ENCODE measurements around the gene EXOC1.

The EXOC1 gene

GRCh38 chr4:55874831-55875230 is 21.4 kb downstream of the EXOC1 start:
- Mint-ChIP-seq H3K27ac (no peak overlapping the region), H3K4me3 (no peak overlapping the region), H3K9me3 (no peaks in the 10 kb centered on the region), H3K36me3 (peaks cover 92% of the 10 kb centered on the region), H3K4me1 (no peaks in the 10 kb centered on the region)
- DNase-seq (ENCODE audit: low spot score in 2 of 2), result no peak
- ATAC-seq, result no peak

GRCh38 chr4:55876387-55876786 is 22.9 kb downstream of the EXOC1 start:
- ATAC-seq (no peak), DNase-seq (ENCODE audit: low spot score in 2 of 2) (no peak)
- no peaks in the 10 kb centered on the region for H3K9me3 Mint-ChIP-seq
- H3K36me3 Mint-ChIP-seq, result peaks cover 92% of the 10 kb centered on the region
- no peaks in the 10 kb centered on the region for H3K4me1 Mint-ChIP-seq
- no peak overlapping the region for H3K27ac Mint-ChIP-seq
- no peak overlapping the region for H3K4me3 Mint-ChIP-seq

- Mint-ChIP-seq H3K4me3 (no peak overlapping the region), H3K4me1 (no peaks in the 10 kb centered on the region), H3K9me3 (no peaks in the 10 kb centered on the region), H3K36me3 (peaks cover 92% of the 10 kb centered on the region), H3K27ac (no peak overlapping the region)
- DNase-seq (ENCODE audit: low spot score in 2 of 2) (no peak), ATAC-seq (no peak)
Observed at GRCh38 chr4:55879224-55879623, 25.8 kb downstream of the EXOC1 start.

GRCh38 chr4:55880652-55881280 is 27.3 kb downstream of the EXOC1 start:
- Mint-ChIP-seq H3K36me3 (peaks cover 90% of the 10 kb centered on the region), H3K4me1 (no peaks in the 10 kb centered on the region), H3K27ac (peak overlapping the region; percentile 36), H3K4me3 (no peak overlapping the region), H3K9me3 (no peaks in the 10 kb centered on the region)
- DNase-seq (ENCODE audit: low spot score in 2 of 2), result no peak
- no peak for ATAC-seq

- DNase-seq (ENCODE audit: low spot score in 2 of 2) (no peak), ATAC-seq (no peak)
- no peak overlapping the region for H3K27ac Mint-ChIP-seq
- H3K9me3 Mint-ChIP-seq, result no peaks in the 10 kb centered on the region
- no peak overlapping the region for H3K4me3 Mint-ChIP-seq
- no peaks in the 10 kb centered on the region for H3K4me1 Mint-ChIP-seq
- H3K36me3 Mint-ChIP-seq, result peaks cover 84% of the 10 kb centered on the region
Observed at GRCh38 chr4:55884093-55884850, 30.8 kb downstream of the EXOC1 start.

GRCh38 chr4:55884851-55885219 is 31.4 kb downstream of the EXOC1 start:
- no peak overlapping the region for H3K27ac Mint-ChIP-seq
- no peaks in the 10 kb centered on the region for H3K4me1 Mint-ChIP-seq
- DNase-seq (ENCODE audit: low spot score in 2 of 2) (no peak), ATAC-seq (no peak)
- peaks cover 84% of the 10 kb centered on the region for H3K36me3 Mint-ChIP-seq
- no peaks in the 10 kb centered on the region for H3K9me3 Mint-ChIP-seq
- H3K4me3 Mint-ChIP-seq, result no peak overlapping the region

- H3K4me1 Mint-ChIP-seq, result no peaks in the 10 kb centered on the region
- H3K9me3 Mint-ChIP-seq, result no peaks in the 10 kb centered on the region
- ATAC-seq (no peak), DNase-seq (ENCODE audit: low spot score in 2 of 2) (no peak)
- no peak overlapping the region for H3K27ac Mint-ChIP-seq
- H3K4me3 Mint-ChIP-seq, result no peak overlapping the region
- peaks cover 84% of the 10 kb centered on the region for H3K36me3 Mint-ChIP-seq
Observed at GRCh38 chr4:55887594-55887993, 34.1 kb downstream of the EXOC1 start.

GRCh38 chr4:55892156-55892555 is 38.7 kb downstream of the EXOC1 start:
- no peak for ATAC-seq
- Mint-ChIP-seq H3K36me3 (peaks cover 90% of the 10 kb centered on the region), H3K27ac (peak overlapping the region; percentile 10), H3K9me3 (no peaks in the 10 kb centered on the region), H3K4me1 (no peaks in the 10 kb centered on the region), H3K4me3 (no peak overlapping the region)
- DNase-seq (ENCODE audit: low spot score in 2 of 2), result no peak

GRCh38 chr4:55896622-55897021 is 43.2 kb downstream of the EXOC1 start:
- no peak overlapping the region for H3K27ac Mint-ChIP-seq
- no peaks in the 10 kb centered on the region for H3K4me1 Mint-ChIP-seq
- ATAC-seq, result no peak
- DNase-seq (ENCODE audit: low spot score in 2 of 2), result no peak
- H3K9me3 Mint-ChIP-seq, result no peaks in the 10 kb centered on the region
- H3K4me3 Mint-ChIP-seq, result no peak overlapping the region
- H3K36me3 Mint-ChIP-seq, result peaks cover 94% of the 10 kb centered on the region

- DNase-seq (ENCODE audit: low spot score in 2 of 2) (no peak), ATAC-seq (no peak)
- Mint-ChIP-seq H3K4me3 (no peak overlapping the region), H3K36me3 (peaks cover 61% of the 10 kb centered on the region), H3K9me3 (no peaks in the 10 kb centered on the region), H3K4me1 (peaks cover 13% of the 10 kb centered on the region), H3K27ac (no peak overlapping the region)
Observed at GRCh38 chr4:55902677-55903076, 49.2 kb downstream of the EXOC1 start.

- peaks cover 13% of the 10 kb centered on the region for H3K4me1 Mint-ChIP-seq
- no peak for ATAC-seq
- no peak overlapping the region for H3K27ac Mint-ChIP-seq
Observed at GRCh38 chr4:55903577-55903976, 50.1 kb downstream of the EXOC1 start.

GRCh38 chr4:55904576-55904975 is 51.1 kb downstream of the EXOC1 start:
- DNase-seq (ENCODE audit: low spot score in 2 of 2), result no peak
- Mint-ChIP-seq H3K9me3 (no peaks in the 10 kb centered on the region), H3K4me1 (peaks cover 13% of the 10 kb centered on the region), H3K36me3 (peaks cover 45% of the 10 kb centered on the region), H3K27ac (no peak overlapping the region), H3K4me3 (no peak overlapping the region)
- ATAC-seq, result no peak

More at GRCh38 chr4:55903577-55903976, 50.1 kb downstream of the EXOC1 start:
- peaks cover 55% of the 10 kb centered on the region for H3K36me3 Mint-ChIP-seq
- no peak overlapping the region for H3K4me3 Mint-ChIP-seq
- no peaks in the 10 kb centered on the region for H3K9me3 Mint-ChIP-seq
- no peak for DNase-seq (ENCODE audit: low spot score in 2 of 2)

GRCh38 chr4:55906323-55906722 is 52.9 kb downstream of the EXOC1 start:
- H3K36me3 Mint-ChIP-seq, result peaks cover 28% of the 10 kb centered on the region
- peaks cover 13% of the 10 kb centered on the region for H3K4me1 Mint-ChIP-seq
- no peak overlapping the region for H3K4me3 Mint-ChIP-seq
- ATAC-seq, result no peak
- no peaks in the 10 kb centered on the region for H3K9me3 Mint-ChIP-seq
- peak overlapping the region; percentile 65 for H3K27ac Mint-ChIP-seq
- DNase-seq (ENCODE audit: low spot score in 2 of 2), result no peak

GRCh38 chr4:55906989-55907388 is 53.5 kb downstream of the EXOC1 start:
- no peak for DNase-seq (ENCODE audit: low spot score in 2 of 2)
- peaks cover 23% of the 10 kb centered on the region for H3K36me3 Mint-ChIP-seq
- no peak overlapping the region for H3K4me3 Mint-ChIP-seq
- peak overlapping the region; percentile 61 for H3K27ac Mint-ChIP-seq
- H3K9me3 Mint-ChIP-seq, result no peaks in the 10 kb centered on the region
- H3K4me1 Mint-ChIP-seq, result peaks cover 13% of the 10 kb centered on the region
- peak; percentile 71 for ATAC-seq

GRCh38 chr4:55907469-55907868 is 54.0 kb downstream of the EXOC1 start:
- no peak overlapping the region for H3K4me3 Mint-ChIP-seq

GRCh38 chr4:55910140-55910539 is 56.7 kb downstream of the EXOC1 start:
- Mint-ChIP-seq H3K27ac (no peak overlapping the region), H3K36me3 (no peaks in the 10 kb centered on the region), H3K9me3 (no peaks in the 10 kb centered on the region), H3K4me3 (no peak overlapping the region), H3K4me1 (peaks cover 13% of the 10 kb centered on the region)
- ATAC-seq (no peak), DNase-seq (ENCODE audit: low spot score in 2 of 2) (no peak)

More at GRCh38 chr4:55907469-55907868, 54.0 kb downstream of the EXOC1 start:
- peaks cover 13% of the 10 kb centered on the region for H3K4me1 Mint-ChIP-seq
- no peaks in the 10 kb centered on the region for H3K9me3 Mint-ChIP-seq
- peaks cover 19% of the 10 kb centered on the region for H3K36me3 Mint-ChIP-seq
- ATAC-seq (no peak), DNase-seq (ENCODE audit: low spot score in 2 of 2) (no peak)
- H3K27ac Mint-ChIP-seq, result peak overlapping the region; percentile 61
